AG10803 (cell line): ENCODE results near the gene PPP2R5A.

ENCODE experiments used
- DNase-seq: peaks from one replicate; pipeline ENCODE4 v3.0.0; 2010; ENCODE audit warnings: low read depth
- H3K4me3 ChIP-seq: 2 replicates; pipeline ENCODE4 v1.5.1; 2011; ENCODE audit warnings: mild to moderate bottlenecking, low read length, control low read depth
- TF ChIP-seq, protein P1 (sequence below): conservative IDR thresholded peaks from 2 replicates; pipeline ENCODE4 v1.5.1; 2011; ENCODE audit warnings: mild to moderate bottlenecking, low read length, control low read depth, inconsistent platforms

The PPP2R5A gene

DNA sequence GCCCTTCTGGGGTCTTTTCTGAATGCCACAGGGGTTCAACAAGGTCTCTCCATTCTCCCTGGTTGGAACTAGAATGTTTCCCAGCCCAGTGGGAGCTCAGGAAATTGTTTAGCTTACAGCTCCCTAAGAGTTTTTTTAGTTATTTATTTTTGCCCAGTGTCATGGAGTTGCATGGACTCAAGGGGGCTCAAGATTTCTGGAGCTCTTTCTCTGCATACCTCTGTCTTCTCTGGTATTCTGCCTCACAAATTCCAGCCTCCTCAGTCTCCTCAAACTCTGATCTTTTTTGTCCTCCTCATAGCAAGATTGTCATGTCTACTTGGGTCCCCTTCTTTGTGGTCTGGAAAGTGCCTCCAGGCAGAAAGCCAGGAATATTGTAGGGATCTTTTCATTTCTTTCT, 15.9 kb upstream of the PPP2R5A start:
- TF ChIP-seq, protein P1, sequence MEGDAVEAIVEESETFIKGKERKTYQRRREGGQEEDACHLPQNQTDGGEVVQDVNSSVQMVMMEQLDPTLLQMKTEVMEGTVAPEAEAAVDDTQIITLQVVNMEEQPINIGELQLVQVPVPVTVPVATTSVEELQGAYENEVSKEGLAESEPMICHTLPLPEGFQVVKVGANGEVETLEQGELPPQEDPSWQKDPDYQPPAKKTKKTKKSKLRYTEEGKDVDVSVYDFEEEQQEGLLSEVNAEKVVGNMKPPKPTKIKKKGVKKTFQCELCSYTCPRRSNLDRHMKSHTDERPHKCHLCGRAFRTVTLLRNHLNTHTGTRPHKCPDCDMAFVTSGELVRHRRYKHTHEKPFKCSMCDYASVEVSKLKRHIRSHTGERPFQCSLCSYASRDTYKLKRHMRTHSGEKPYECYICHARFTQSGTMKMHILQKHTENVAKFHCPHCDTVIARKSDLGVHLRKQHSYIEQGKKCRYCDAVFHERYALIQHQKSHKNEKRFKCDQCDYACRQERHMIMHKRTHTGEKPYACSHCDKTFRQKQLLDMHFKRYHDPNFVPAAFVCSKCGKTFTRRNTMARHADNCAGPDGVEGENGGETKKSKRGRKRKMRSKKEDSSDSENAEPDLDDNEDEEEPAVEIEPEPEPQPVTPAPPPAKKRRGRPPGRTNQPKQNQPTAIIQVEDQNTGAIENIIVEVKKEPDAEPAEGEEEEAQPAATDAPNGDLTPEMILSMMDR: no peak
- no peak for DNase-seq
- no peak overlapping the region for H3K4me3 ChIP-seq

DNA sequence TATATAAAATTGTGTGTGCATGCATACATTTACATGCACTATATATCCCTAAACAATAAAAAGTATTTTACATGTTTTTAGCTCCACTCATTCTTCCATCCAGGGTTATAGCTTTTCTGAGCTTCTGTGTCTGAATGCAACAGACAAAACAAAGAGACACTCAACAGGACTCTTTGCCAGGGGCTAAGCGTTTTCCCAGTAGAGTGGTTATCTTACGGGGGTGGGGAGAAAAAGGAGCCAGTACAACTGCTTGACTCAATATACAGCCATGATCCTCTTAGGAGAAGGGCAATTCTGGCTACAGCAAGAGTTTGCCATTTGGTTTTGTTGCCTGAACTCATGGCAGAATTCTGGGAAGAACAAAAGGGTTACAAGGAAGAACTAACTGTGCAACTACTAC, 14.6 kb upstream of the PPP2R5A start:
- H3K4me3 ChIP-seq: no peak overlapping the region
- no peak for DNase-seq
- TF ChIP-seq, protein P1: no peak

DNA sequence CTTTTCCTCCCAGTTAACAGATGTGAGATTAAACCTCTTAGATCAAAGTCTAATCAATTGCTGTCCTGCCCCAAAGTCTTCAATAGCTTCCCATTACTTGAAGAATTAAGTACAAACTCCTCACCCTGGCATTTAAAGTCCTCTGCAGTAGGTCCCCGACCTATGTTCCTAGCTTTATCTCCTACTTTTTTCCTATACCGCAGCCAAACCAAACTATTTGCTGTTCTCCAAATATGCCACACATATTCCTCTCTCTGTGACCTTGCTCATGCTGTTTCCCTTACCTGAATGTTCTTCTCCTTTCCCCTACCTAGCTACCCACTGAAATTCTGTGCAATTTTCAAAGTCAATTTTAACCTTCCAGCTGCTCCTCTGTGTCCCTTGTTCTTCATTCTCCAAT, 14.0 kb upstream of the PPP2R5A start:
- no peak overlapping the region for H3K4me3 ChIP-seq
- TF ChIP-seq, protein P1: no peak
- no peak for DNase-seq

DNA sequence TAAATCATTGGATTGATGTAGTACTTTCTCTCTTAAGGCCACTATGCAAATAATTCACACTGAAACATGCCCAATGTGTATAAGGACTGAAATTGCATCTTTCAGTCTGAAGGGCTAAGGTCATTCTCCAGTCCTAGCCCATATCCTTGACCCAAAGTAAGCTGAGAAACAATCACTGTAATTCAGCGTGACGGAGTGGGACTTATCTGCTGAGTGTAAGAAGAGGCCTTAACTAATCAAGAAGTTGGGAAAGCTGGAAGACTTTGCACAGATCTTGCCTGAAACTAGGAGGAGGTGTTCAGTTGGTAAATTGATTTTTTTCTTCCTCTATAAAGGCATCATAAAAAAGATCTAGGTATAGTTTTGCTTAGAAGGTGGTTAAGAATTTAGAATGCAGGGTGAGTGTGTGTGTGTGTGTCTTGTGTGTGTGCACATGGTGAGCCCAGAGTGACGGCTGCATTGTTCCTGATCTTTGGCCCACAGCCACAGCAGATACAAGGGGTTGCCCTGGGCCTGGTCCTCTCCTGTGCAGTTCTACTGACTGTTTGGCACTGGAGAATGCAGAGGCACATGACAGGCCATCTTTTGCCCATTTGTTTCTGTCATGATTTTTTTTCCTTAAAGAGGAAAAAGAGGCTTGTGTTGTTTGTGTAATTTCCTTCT, 13.3 kb upstream of the PPP2R5A start:
- DNase-seq: no peak
- no peak overlapping the region for H3K4me3 ChIP-seq
- TF ChIP-seq, protein P1: no peak

DNA sequence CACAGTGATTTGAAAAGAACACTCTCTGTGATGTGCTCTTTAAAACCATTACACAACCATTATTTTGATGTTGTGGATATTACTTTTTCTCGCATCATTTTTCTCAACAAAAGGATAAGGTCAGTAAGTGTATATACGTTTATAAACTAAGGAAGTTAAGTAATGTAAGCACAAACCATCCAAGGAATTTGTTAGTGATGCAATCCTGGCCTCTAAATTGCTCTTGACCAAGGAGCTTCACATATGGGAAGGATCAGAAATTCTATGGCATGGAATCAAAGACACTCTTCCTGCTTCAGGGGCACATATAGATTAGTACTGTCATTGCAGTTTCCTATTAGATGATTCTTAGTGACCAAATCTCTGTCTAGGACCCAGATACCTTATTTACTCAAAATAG, 3.6 kb upstream of the PPP2R5A start:
- TF ChIP-seq, protein P1: no peak
- peak; percentile 65 for DNase-seq

DNA sequence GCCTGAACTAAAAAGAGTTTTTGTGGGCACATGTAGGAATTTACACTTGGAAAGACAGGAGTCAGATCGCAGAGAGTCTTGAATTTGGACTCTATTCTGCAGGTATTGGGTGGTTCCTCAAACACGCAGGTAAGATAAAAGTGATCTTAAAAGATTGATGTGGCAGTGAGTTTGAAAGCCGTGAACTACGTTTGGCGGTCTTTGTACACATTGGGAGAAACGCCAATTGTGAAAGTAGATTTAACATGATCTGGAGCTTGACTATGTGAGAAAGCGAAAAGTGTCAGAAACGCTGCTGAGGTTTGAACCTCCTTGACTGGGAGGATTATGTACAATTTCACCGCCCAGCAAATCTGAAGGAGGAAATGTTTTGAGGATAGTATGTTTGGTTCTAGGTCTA, 1.5 kb upstream of the PPP2R5A start:
- DNase-seq: no peak
- no peak overlapping the region for H3K4me3 ChIP-seq
- TF ChIP-seq, protein P1: no peak

More for the DNA sequence above, 3.6 kb upstream of the PPP2R5A start:
- H3K4me3 ChIP-seq: no peak overlapping the region

DNA sequence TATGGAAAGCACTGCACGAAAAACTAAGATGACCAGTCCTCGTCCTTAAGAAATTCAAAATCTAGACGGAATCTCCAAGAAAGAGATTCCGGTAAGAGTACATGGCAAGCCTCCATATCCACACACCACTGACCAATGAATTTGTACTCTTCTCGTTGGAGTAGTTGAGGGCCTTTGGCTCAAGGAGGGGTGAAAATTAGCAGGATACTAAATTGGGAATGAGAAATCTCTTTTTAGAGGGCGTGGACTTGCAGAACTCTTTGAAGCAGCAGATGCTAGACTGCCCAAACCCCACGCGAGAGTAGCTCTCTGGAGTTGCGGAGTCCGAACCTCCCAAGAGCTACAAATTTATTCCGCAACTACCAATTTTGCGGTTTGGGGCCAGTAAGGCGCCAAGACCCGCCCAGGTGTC, 872 bp upstream of the PPP2R5A start:
- TF ChIP-seq, protein P1: no peak
- DNase-seq: peak; percentile 34

More for the DNA sequence above, 872 bp upstream of the PPP2R5A start:
- H3K4me3 ChIP-seq: peak overlapping the region; percentile 85
